Mononuclear cell (primary cell): ENCODE measurements around the gene MYL9. TPM values are rescaled to one million over a fixed set of nuclear protein-coding genes. Genes with fewer than 3 reads are reported as not detected.
"Not testable (repeated sequence)": the region's sequence is repeated elsewhere in the genome, so short reads cannot be mapped to it uniquely, and the experiment has no call there.

ENCODE experiments used
- H3K27me3 ChIP-seq: 2 replicates; pipeline ENCODE4 v1.6.0; 2011; ENCODE audit warnings: low read length, control low read depth; ENCODE audit not compliant: insufficient read depth
- H3K4me1 ChIP-seq: 2 replicates; pipeline ENCODE4 v1.5.1; 2011; ENCODE audit warnings: mild to moderate bottlenecking, low read length, control low read depth; ENCODE audit not compliant: insufficient read depth
- H3K4me3 ChIP-seq: 2 replicates; pipeline ENCODE4 v1.5.1; 2011; ENCODE audit warnings: mild to moderate bottlenecking, low read length, moderate library complexity
- H3K9me3 ChIP-seq: 2 replicates; pipeline ENCODE4 v1.5.1; 2011; ENCODE audit warnings: low read depth, mild to moderate bottlenecking, control low read depth, low read length
- total RNA-seq: library from RNA; depleted of rRNA; stranded (reverse); fragments of >200 nt; gene quantifications from one replicate; pipeline ENCODE4 v1.2.3, GENCODE V29; 2012

MYL9 gene
- total RNA-seq, 1 donor = 10.9 TPM

GRCh38 chr20:36519012-36519719 is 22.2 kb upstream of the MYL9 start:
- H3K4me3 ChIP-seq = no peak overlapping the region
- H3K9me3 ChIP-seq = no peaks in the 10 kb centered on the region
- H3K4me1 ChIP-seq = peaks cover 9% of the 10 kb centered on the region
- no peaks in the 10 kb centered on the region for H3K27me3 ChIP-seq

- Histone ChIP-seq H3K4me1 (peaks cover 9% of the 10 kb centered on the region), H3K9me3 (no peaks in the 10 kb centered on the region), H3K4me3 (no peak overlapping the region), H3K27me3 (no peaks in the 10 kb centered on the region)
These were observed 21.4 kb upstream of the MYL9 start for GRCh38 chr20:36519944-36520343.

- no peaks in the 10 kb centered on the region for H3K27me3 ChIP-seq
- no peak overlapping the region for H3K4me3 ChIP-seq
- H3K9me3 ChIP-seq = no peaks in the 10 kb centered on the region
- H3K4me1 ChIP-seq = peaks cover 9% of the 10 kb centered on the region
These were observed 19.8 kb upstream of the MYL9 start for GRCh38 chr20:36521526-36521925.

- H3K4me3 ChIP-seq, H3K9me3 ChIP-seq, H3K4me1 ChIP-seq, H3K27me3 ChIP-seq: not testable (repeated sequence)
These were observed 18.9 kb upstream of the MYL9 start for GRCh38 chr20:36522412-36522811.

GRCh38 chr20:36523341-36523740 is 18.0 kb upstream of the MYL9 start:
- no peaks in the 10 kb centered on the region for H3K27me3 ChIP-seq

GRCh38 chr20:36525620-36526365 is 15.5 kb upstream of the MYL9 start:
- H3K4me1 ChIP-seq = peaks cover 9% of the 10 kb centered on the region

More at GRCh38 chr20:36523341-36523740, 18.0 kb upstream of the MYL9 start:
- Histone ChIP-seq H3K4me1 (peaks cover 9% of the 10 kb centered on the region), H3K9me3 (no peaks in the 10 kb centered on the region), H3K4me3 (no peak overlapping the region)

GRCh38 chr20:36526521-36527011 is 14.8 kb upstream of the MYL9 start:
- no peak overlapping the region for H3K4me3 ChIP-seq
- H3K27me3 ChIP-seq = no peaks in the 10 kb centered on the region
- H3K9me3 ChIP-seq = no peaks in the 10 kb centered on the region
- peaks cover 9% of the 10 kb centered on the region for H3K4me1 ChIP-seq

More at GRCh38 chr20:36525620-36526365, 15.5 kb upstream of the MYL9 start:
- H3K9me3 ChIP-seq = no peaks in the 10 kb centered on the region
- no peaks in the 10 kb centered on the region for H3K27me3 ChIP-seq
- no peak overlapping the region for H3K4me3 ChIP-seq

- no peaks in the 10 kb centered on the region for H3K9me3 ChIP-seq
- no peak overlapping the region for H3K4me3 ChIP-seq
- no peaks in the 10 kb centered on the region for H3K27me3 ChIP-seq
- H3K4me1 ChIP-seq = peaks cover 9% of the 10 kb centered on the region
These were observed 13.8 kb upstream of the MYL9 start for GRCh38 chr20:36527331-36528125.

- H3K9me3 ChIP-seq = no peaks in the 10 kb centered on the region
- no peak overlapping the region for H3K4me3 ChIP-seq
- H3K4me1 ChIP-seq = peaks cover 2% of the 10 kb centered on the region
- H3K27me3 ChIP-seq = no peaks in the 10 kb centered on the region
These were observed 13.0 kb upstream of the MYL9 start for GRCh38 chr20:36528176-36528874.

- Histone ChIP-seq H3K4me1 (no peaks in the 10 kb centered on the region), H3K9me3 (no peaks in the 10 kb centered on the region)
These were observed 12.4 kb upstream of the MYL9 start for GRCh38 chr20:36528875-36529417.

GRCh38 chr20:36532388-36532787 is 8.9 kb upstream of the MYL9 start:
- no peaks in the 10 kb centered on the region for H3K27me3 ChIP-seq

More at GRCh38 chr20:36528875-36529417, 12.4 kb upstream of the MYL9 start:
- Histone ChIP-seq H3K27me3 (no peaks in the 10 kb centered on the region), H3K4me3 (no peak overlapping the region)

GRCh38 chr20:36532822-36533221 is 8.5 kb upstream of the MYL9 start:
- no peaks in the 10 kb centered on the region for H3K27me3 ChIP-seq

More at GRCh38 chr20:36532388-36532787, 8.9 kb upstream of the MYL9 start:
- H3K4me1 ChIP-seq = no peaks in the 10 kb centered on the region
- no peak overlapping the region for H3K4me3 ChIP-seq
- H3K9me3 ChIP-seq = no peaks in the 10 kb centered on the region

GRCh38 chr20:36538026-36538722 is 3.1 kb upstream of the MYL9 start:
- Histone ChIP-seq H3K9me3 (no peaks in the 10 kb centered on the region), H3K27me3 (no peaks in the 10 kb centered on the region), H3K4me1 (peaks cover 4% of the 10 kb centered on the region), H3K4me3 (no peak overlapping the region)

More at GRCh38 chr20:36532822-36533221, 8.5 kb upstream of the MYL9 start:
- no peaks in the 10 kb centered on the region for H3K4me1 ChIP-seq
- H3K9me3 ChIP-seq = no peaks in the 10 kb centered on the region
- H3K4me3 ChIP-seq = no peak overlapping the region
